Kidney epithelial cell (primary cell): ENCODE data around the gene ACKR2. TPM values are rescaled to one million over a fixed set of nuclear protein-coding genes. Genes with fewer than 3 reads are reported as not detected.

Experiments used
- DNase-seq: peaks from one replicate; pipeline ENCODE4 v3.0.0-alpha.2; 2010; ENCODE audit warnings: low read depth
- H3K27me3 ChIP-seq: 2 replicates; pipeline ENCODE4 v1.6.0; 2011; ENCODE audit warnings: low read length; ENCODE audit not compliant: control insufficient read depth, insufficient read depth
- H3K36me3 ChIP-seq: 2 replicates; pipeline ENCODE4 v1.5.1; 2011; ENCODE audit warnings: low read length; ENCODE audit not compliant: control insufficient read depth, insufficient read depth
- H3K4me3 ChIP-seq: 2 replicates; pipeline ENCODE4 v1.5.1; 2011; ENCODE audit warnings: low read depth, mild to moderate bottlenecking, control low read depth, low read length
- CTCF ChIP-seq: IDR thresholded peaks from 2 replicates; pipeline ENCODE4 v1.5.1; 2011; ENCODE audit warnings: mild to moderate bottlenecking, moderate library complexity, low read length, control low read depth, inconsistent platforms; ENCODE audit not compliant: insufficient read depth, poor library complexity, severe bottlenecking
- total RNA-seq: library from RNA; depleted of rRNA; stranded (reverse); fragments of >200 nt; gene quantifications from 2 replicates; pipeline ENCODE4 v1.2.3, GENCODE V29; 2015

ACKR2 gene
- total RNA-seq, 1 donor from 2014 or later, result 6.2 TPM

- TF ChIP-seq CTCF, result no peak
- no peaks in the 10 kb centered on the region for H3K36me3 ChIP-seq
- no peak overlapping the region for H3K4me3 ChIP-seq
- DNase-seq, result no peak
- H3K27me3 ChIP-seq, result no peaks in the 10 kb centered on the region
These were observed 27.2 kb downstream of the ACKR2 start for GRCh38 chr3:42836150-42837123.

GRCh38 chr3:42838571-42838970, 29.3 kb downstream of the ACKR2 start:
- no peaks in the 10 kb centered on the region for H3K27me3 ChIP-seq
- no peaks in the 10 kb centered on the region for H3K36me3 ChIP-seq
- no peak overlapping the region for H3K4me3 ChIP-seq
- no peak for DNase-seq
- TF ChIP-seq CTCF, result no peak

GRCh38 chr3:42839616-42840015, 30.4 kb downstream of the ACKR2 start:
- no peak for DNase-seq
- no peak overlapping the region for H3K4me3 ChIP-seq

GRCh38 chr3:42841332-42841731, 32.1 kb downstream of the ACKR2 start:
- no peak for TF ChIP-seq CTCF
- no peaks in the 10 kb centered on the region for H3K36me3 ChIP-seq
- DNase-seq, result no peak
- H3K27me3 ChIP-seq, result no peaks in the 10 kb centered on the region
- no peak overlapping the region for H3K4me3 ChIP-seq

More at GRCh38 chr3:42839616-42840015, 30.4 kb downstream of the ACKR2 start:
- Histone ChIP-seq H3K36me3 (no peaks in the 10 kb centered on the region), H3K27me3 (no peaks in the 10 kb centered on the region)
- peak; percentile 68 for TF ChIP-seq CTCF

- no peak for DNase-seq
- Histone ChIP-seq H3K27me3 (no peaks in the 10 kb centered on the region), H3K36me3 (no peaks in the 10 kb centered on the region), H3K4me3 (no peak overlapping the region)
- no peak for TF ChIP-seq CTCF
These were observed 34.6 kb downstream of the ACKR2 start for GRCh38 chr3:42843713-42844411.
